Endothelial cell of hepatic sinusoid (primary cell): ENCODE measurements around the gene TTC19.
"Not testable (repeated sequence)": the region's sequence is repeated elsewhere in the genome, so short reads cannot be mapped to it uniquely, and the experiment has no call there.

Experiments
- in situ Hi-C: cut with HindIII; loops from 2 replicates; pipeline ENCODE4 v1.10.0; 2017; ENCODE audit warnings: low sequenced_read_pairs

Gene TTC19

DNA sequence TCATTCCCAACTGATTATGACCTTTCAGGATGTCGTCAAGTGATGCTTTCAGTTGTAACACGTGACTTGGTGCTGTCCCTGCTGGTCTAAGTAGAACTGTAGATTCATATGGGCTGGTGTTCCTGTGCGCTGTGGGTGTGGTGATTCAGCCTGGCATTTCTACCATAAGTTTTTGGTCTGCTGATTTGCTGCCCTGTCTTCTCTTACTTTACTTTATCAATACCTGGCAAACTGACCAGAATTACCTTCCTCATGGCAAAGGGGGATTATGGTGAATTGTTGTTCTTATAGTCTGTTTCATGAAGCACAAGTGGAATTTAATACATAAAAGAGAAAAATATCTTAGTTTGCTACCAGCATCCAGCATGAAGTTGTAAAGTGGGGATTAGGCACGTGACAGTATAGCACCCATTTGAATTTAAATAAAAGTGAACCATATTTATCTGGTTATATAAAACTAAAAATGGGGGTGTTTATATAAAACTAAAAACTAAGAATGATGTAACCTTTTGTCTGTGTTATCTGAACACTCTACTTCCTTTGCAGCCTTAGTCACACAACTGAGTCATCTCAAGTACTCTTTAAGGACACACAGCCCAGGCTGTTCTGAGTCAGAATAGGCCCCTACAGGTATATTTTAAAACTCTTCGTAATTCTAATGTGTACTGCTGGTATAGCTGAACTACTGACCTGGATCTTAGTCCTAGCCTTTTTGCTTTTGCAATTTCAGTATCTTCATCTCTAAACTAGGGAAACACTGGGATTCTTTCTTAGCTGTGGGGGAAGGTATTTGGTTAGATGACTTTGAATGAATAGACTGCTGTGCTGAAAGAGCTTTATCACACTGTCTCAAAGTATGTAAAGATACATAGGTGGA, 28.3 kb downstream of the TTC19 start:
- in situ Hi-C loops: no loop called here

GRCh38 chr17:16033729-16034349, 34.2 kb downstream of the TTC19 start:
- in situ Hi-C loops: no loop called here

GRCh38 chr17:16036261-16036660, 36.6 kb downstream of the TTC19 start:
- in situ Hi-C loops: loop anchor here (5.0 kb wide), 1 partner anchor 106 kb away; no protein-coding TSS in a partner anchor

- in situ Hi-C loops: loop anchor here (5.0 kb wide), 1 partner anchor 105 kb away; no protein-coding TSS in a partner anchor
Measured at GRCh38 chr17:16037636-16038035, 38.0 kb downstream of the TTC19 start.

DNA sequence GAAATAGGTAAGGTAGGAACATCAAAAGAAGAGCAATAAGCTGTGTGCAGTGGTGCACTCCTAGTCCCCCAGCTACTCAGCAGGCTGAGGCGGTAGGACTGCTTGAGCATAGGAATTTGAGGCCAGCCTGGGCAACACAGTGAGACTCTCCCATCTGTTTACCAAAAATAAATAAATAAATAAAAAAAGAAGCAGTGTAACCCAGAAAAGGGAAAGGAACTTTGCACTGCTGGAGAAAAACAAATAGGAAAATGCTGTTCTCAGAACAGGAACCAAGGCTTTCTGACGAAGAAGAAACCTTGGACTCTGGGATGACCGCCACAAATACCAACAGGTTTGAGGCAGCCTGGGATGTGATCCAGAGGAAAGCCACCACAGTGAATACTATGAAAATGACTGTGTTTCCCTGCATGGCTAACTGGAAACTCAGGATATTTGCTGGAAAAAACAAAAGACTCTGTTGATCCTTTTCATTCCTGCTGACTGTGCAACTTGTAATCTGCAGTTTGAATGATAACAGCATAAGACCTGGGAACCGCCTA, 41.2 kb downstream of the TTC19 start:
- in situ Hi-C loops: no loop called here

DNA sequence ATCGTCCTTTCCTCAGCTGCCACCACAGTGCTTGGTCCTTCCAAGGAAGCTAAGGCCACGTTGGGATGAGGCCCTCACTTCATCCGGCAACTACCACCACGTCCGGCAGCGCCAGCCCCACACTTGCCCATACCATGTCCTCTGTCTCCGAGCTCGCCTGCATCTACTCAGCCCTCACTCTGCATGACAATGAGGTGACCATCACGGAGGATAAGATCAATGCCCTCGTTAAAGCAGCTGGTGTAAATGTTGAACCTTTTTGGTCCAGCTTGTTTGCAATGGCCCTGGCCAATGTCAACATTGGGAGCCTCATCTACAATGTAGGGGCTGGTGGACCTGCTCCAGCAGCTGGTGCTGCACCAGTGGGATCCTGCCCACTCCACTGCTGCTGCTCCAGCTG, 44.9 kb downstream of the TTC19 start:
- in situ Hi-C loops: no loop called here

- in situ Hi-C loops: no loop called here
Measured at GRCh38 chr17:16046966-16047365, 47.3 kb downstream of the TTC19 start.

GRCh38 chr17:16048811-16049449, 49.3 kb downstream of the TTC19 start:
- in situ Hi-C loops: no loop called here

DNA sequence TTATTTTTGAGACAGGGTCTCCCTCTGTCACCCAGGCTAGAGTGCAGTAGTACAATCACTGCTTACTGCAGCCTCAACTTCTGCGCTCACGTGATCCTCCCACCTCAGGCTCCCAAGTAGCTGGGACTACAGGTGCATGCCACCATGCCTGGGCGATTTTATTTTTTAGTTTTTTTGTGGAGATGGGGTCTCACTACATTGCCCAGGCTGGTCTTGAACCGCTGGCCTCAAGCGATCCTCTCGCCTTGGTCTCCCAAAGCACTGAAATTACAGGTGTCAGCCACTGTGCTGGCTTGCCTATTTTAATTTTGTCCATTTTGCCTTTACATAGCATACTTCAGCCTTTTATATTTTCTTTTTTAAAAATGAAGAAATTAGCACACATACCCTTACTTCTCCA, 51.2 kb downstream of the TTC19 start:
- in situ Hi-C loops: no loop called here

DNA sequence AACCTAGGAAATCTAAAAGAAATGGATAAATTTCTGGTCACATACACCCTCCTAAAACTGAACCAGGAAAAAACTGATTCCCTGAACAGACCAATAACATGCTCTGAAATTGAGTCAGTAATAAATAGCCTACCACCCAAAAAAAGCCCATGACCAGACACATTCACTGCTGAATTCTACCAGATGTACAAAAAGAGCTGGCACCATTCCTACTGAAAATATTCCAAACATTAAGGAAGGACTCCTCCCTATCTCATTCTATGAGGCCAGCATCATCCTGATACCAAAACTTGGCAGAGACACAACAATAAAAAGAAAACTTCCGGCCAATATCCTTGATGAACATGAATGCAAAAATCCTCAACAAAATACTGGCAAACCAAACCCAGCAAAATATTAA, 52.9 kb downstream of the TTC19 start:
- in situ Hi-C loops: no loop called here

DNA sequence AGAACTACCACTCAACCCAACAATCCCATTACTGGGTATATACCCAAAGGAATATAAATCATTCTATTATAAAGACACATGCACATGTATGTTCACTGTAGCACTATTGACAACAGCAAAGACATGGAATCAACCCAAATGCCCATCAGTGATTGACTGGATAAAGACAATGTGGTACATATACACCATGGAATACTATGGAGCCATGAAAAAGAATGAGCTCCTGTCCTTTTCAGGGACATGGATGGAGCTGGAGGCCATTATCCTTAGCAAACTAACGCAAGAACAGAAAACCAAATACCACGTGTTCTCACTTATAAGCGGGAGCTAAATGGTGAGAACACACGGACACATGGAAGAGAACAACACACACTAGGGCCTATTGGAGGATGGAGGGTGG, 55.5 kb downstream of the TTC19 start:
- in situ Hi-C loops: not testable (repeated sequence)

- in situ Hi-C loops: no loop called here
Measured at GRCh38 chr17:16061631-16062030, 62.0 kb downstream of the TTC19 start.

GRCh38 chr17:16066125-16066524, 66.5 kb downstream of the TTC19 start:
- in situ Hi-C loops: no loop called here

DNA sequence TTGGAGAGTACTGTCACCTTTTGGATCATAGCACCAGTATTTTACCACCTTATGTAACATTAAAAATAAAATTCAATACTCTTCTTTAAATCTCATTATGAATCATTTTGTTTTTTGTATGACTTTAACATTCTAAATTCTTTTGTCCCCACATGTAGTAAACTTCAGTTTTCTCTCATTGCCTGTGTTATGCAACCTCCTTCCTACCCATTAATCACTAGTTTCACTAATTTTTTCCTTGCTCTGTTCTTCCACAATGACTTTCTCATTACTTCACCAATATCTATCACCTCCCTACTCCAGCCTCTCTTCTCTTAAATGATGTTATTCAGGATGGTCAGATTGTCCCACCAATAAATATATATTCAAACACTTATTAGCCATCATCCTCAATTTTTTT, 68.7 kb downstream of the TTC19 start:
- in situ Hi-C loops: no loop called here

DNA sequence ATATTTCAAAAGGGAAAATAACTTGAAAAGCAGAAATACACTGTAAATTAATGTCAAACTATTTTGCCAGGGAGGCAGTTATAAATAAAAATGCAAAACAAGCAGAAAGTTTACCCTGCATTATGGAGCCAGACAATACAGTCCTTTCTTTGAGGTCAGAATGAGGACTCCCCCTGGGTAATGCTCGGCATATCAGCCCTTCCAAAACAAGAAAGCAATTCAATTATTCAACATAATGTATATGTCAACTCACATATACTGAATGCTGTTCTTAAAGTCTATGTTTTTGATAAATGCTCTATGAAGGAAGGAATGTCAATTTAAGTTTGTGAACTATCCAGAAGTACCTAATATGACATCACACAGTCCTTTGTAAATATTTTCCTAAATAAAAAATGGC, 72.4 kb downstream of the TTC19 start:
- in situ Hi-C loops: no loop called here

GRCh38 chr17:16073845-16074244, 74.2 kb downstream of the TTC19 start:
- in situ Hi-C loops: no loop called here

- in situ Hi-C loops: no loop called here
Measured at GRCh38 chr17:16074423-16074822, 74.8 kb downstream of the TTC19 start.

GRCh38 chr17:16075949-16076348, 76.3 kb downstream of the TTC19 start:
- in situ Hi-C loops: no loop called here
